Measurements from ENCODE around the gene SP140.

- TF ChIP-seq GLI4 (tag by site-specific recombination; IDR thresholded peaks at IDR 0.05) = no peak
- no peak for TF ChIP-seq ZNF610 (tag by site-specific recombination; IDR thresholded peaks at IDR 0.05; ENCODE audit: borderline replicate concordance)
- no peak for TF ChIP-seq ZNF280C (tag by site-specific recombination; IDR thresholded peaks at IDR 0.05)
- TF ChIP-seq ATF2 (tag by site-specific recombination; IDR thresholded peaks at IDR 0.05; ENCODE audit: low read depth) = no peak
- no peak for TF ChIP-seq ZNF157 (tag by site-specific recombination; IDR thresholded peaks at IDR 0.05)
- TF ChIP-seq BCL11A (tag by site-specific recombination; IDR thresholded peaks at IDR 0.05; ENCODE audit: low read depth) = no peak
- no peak for TF ChIP-seq ZNF140 (tag by site-specific recombination; IDR thresholded peaks at IDR 0.05)
- TF ChIP-seq ZNF394 (tag by site-specific recombination; IDR thresholded peaks at IDR 0.05; ENCODE audit: borderline replicate concordance) = no peak
Measured at GRCh38 chr2:230330725-230331124, 105.2 kb downstream of the SP140 start.
